ENCODE results near the gene KRTAP10-1. TPM values are rescaled to one million over a fixed set of nuclear protein-coding genes. Genes with fewer than 3 reads are reported as not detected.

KRTAP10-1 gene
- total RNA-seq (2021) (not detected in 3 replicates), Bru-seq, nascent RNA (percentile 18 among the genes with signal in this experiment)
- long read RNA-seq, experiment 1 = 0 reads
- long read RNA-seq, experiment 2 = 0 reads
- long read RNA-seq, experiment 3 = 0 reads

GRCh38 chr21:44539991-44540666 is at the start of gene KRTAP10-1:
TSS of gene KRTAP10-1 (minus strand) at chr21:44540195. CDS start at chr21:44540150, 45 bp downstream.
- Mint-ChIP-seq H3K4me1 (0 out of 2 replicates have a peak, but pooled peaks cover 6% of the 10 kb centered on the region), H3K9me3 (no peaks in the 10 kb centered on the region), H3K4me3 (no peak within 1 kb of the TSS), H3K36me3 (no peaks in the 10 kb centered on the region), H3K27me3 (ENCODE audit: low read depth) (no peaks in the 10 kb centered on the region), H3K27ac (0 out of 2 replicates have a peak within 1 kb of the TSS, but pooled peaks have one; percentile 29)
- DNase-seq (ENCODE audit: low spot score) = no peak
- POLR2A ChIA-PET = no interaction called here
- ATAC-seq = no peak
- TF ChIP-seq JAZF1 (CRISPR knock-in tag; IDR thresholded peaks at IDR 0.05) (no peak), ZNF423 (CRISPR knock-in tag; IDR thresholded peaks at IDR 0.05) (no peak), ZNF281 (CRISPR knock-in tag; IDR thresholded peaks at IDR 0.05) (no peak), KAT7 (CRISPR knock-in tag; IDR thresholded peaks at IDR 0.05; ENCODE audit: borderline replicate concordance) (no peak), E2F5 (CRISPR knock-in tag; IDR thresholded peaks at IDR 0.05) (no peak), FOXJ3 (CRISPR knock-in tag; IDR thresholded peaks at IDR 0.05; ENCODE audit: borderline replicate concordance) (no peak), ZNF671 (CRISPR knock-in tag; IDR thresholded peaks at IDR 0.05) (no peak)
- TF ChIP-seq, protein P1, sequence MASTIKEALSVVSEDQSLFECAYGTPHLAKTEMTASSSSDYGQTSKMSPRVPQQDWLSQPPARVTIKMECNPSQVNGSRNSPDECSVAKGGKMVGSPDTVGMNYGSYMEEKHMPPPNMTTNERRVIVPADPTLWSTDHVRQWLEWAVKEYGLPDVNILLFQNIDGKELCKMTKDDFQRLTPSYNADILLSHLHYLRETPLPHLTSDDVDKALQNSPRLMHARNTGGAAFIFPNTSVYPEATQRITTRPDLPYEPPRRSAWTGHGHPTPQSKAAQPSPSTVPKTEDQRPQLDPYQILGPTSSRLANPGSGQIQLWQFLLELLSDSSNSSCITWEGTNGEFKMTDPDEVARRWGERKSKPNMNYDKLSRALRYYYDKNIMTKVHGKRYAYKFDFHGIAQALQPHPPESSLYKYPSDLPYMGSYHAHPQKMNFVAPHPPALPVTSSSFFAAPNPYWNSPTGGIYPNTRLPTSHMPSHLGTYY (CRISPR knock-in tag; IDR thresholded peaks at IDR 0.05) = no peak
- CTCF ChIA-PET = no interaction called here

GRCh38 chr21:44589094-44589493 is 49.1 kb upstream of the KRTAP10-1 start:
- ChIA-PET POLR2A (no interaction called here), CTCF (no interaction called here)
- ATAC-seq = no peak
- no peak for DNase-seq (ENCODE audit: low spot score)
- no peaks in the 10 kb centered on the region for H3K36me3 Mint-ChIP-seq
- no peak overlapping the region for H3K4me3 Mint-ChIP-seq
- peaks cover 13% of the 10 kb centered on the region for H3K4me1 Mint-ChIP-seq
- peaks cover 3% of the 10 kb centered on the region; the same call in 1 of the 2 replicates for H3K27me3 Mint-ChIP-seq (ENCODE audit: low read depth)
- H3K27ac Mint-ChIP-seq = no peak overlapping the region
- H3K9me3 Mint-ChIP-seq = peaks cover 24% of the 10 kb centered on the region
- no peak for TF ChIP-seq JAZF1 (CRISPR knock-in tag; IDR thresholded peaks at IDR 0.05)
- TF ChIP-seq ZNF281 (CRISPR knock-in tag; IDR thresholded peaks at IDR 0.05) = no peak
- TF ChIP-seq E2F5 (CRISPR knock-in tag; IDR thresholded peaks at IDR 0.05) = no peak
- TF ChIP-seq, protein P2, sequence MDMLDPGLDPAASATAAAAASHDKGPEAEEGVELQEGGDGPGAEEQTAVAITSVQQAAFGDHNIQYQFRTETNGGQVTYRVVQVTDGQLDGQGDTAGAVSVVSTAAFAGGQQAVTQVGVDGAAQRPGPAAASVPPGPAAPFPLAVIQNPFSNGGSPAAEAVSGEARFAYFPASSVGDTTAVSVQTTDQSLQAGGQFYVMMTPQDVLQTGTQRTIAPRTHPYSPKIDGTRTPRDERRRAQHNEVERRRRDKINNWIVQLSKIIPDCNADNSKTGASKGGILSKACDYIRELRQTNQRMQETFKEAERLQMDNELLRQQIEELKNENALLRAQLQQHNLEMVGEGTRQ (CRISPR knock-in tag; IDR thresholded peaks at IDR 0.05) = no peak
- TF ChIP-seq E2F1 (CRISPR knock-in tag; IDR thresholded peaks at IDR 0.05) = no peak
- TF ChIP-seq AFF4 (CRISPR knock-in tag; IDR thresholded peaks at IDR 0.05; ENCODE audit: borderline replicate concordance) = no peak
- no peak for TF ChIP-seq ZNF219 (CRISPR knock-in tag; IDR thresholded peaks at IDR 0.05; ENCODE audit: borderline replicate concordance)
- no peak for TF ChIP-seq NFE2L1 (CRISPR knock-in tag; IDR thresholded peaks at IDR 0.05)
- no peak for TF ChIP-seq TCF7 (CRISPR knock-in tag; IDR thresholded peaks at IDR 0.05; ENCODE audit: low read depth)

All from WTC11 (cell line).